ENCODE measurements around the gene AGAP1. TPM values are rescaled to one million over a fixed set of nuclear protein-coding genes. Genes with fewer than 3 reads are reported as not detected.

The AGAP1 gene
- total RNA-seq, 2 experiments from 2014 or later, result 0.89 to 0.97 TPM

- DNase-seq, result no peak
- CTCF ChIA-PET, result interaction anchor here (1.2 kb wide), 1 partner anchor 21 kb away, joined by 3 read pairs; no protein-coding TSS in a partner anchor
- Mint-ChIP-seq H3K36me3 (ENCODE audit: low read depth) (no peaks in the 10 kb centered on the region), H3K4me1 (no peaks in the 10 kb centered on the region), H3K9me3 (no peaks in the 10 kb centered on the region), H3K4me3 (no peak overlapping the region), H3K27me3 (no peaks in the 10 kb centered on the region), H3K27ac (no peak overlapping the region)
- POLR2A ChIA-PET, result no interaction called here
Observed at GRCh38 chr2:236092714-236093113, 598.9 kb downstream of the AGAP1 start.

DNA sequence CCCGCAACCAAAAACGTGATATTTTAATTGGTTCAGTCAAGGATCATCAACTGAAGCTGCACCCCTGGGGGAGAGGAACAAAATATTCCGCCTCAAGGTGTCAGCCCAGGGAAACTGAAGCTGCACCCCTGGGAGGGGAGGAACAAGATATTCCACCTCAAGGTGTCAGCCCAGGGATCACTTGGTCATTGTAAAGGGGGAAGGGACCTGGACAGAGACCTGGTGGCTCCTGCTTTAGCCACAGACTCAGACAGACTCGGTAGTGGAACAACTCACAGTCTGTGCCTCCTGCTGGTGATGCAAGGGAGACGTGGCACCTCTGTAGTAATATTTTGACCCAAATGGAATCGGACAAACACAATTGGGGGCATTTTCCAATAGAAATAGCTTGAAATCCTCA is 599.3 kb downstream of the AGAP1 start:
- H3K4me3 Mint-ChIP-seq, result no peak overlapping the region
- CTCF ChIA-PET, result interaction anchor here (1.1 to 1.2 kb wide), 2 partner anchors 21 to 1028 kb away, joined by 3 read pairs; no protein-coding TSS in a partner anchor

GRCh38 chr2:236095504-236095903 is 601.7 kb downstream of the AGAP1 start:
- Mint-ChIP-seq H3K4me3 (no peak overlapping the region), H3K9me3 (no peaks in the 10 kb centered on the region), H3K4me1 (no peaks in the 10 kb centered on the region), H3K27me3 (no peaks in the 10 kb centered on the region), H3K36me3 (ENCODE audit: low read depth) (no peaks in the 10 kb centered on the region), H3K27ac (no peak overlapping the region)
- DNase-seq, result no peak
- POLR2A ChIA-PET, result no interaction called here
- CTCF ChIA-PET, result no interaction called here

More for the DNA sequence above, 599.3 kb downstream of the AGAP1 start:
- no peaks in the 10 kb centered on the region for H3K27me3 Mint-ChIP-seq
- no peaks in the 10 kb centered on the region for H3K9me3 Mint-ChIP-seq
- POLR2A ChIA-PET, result no interaction called here
- H3K27ac Mint-ChIP-seq, result no peak overlapping the region
- DNase-seq, result no peak
- no peaks in the 10 kb centered on the region for H3K4me1 Mint-ChIP-seq
- H3K36me3 Mint-ChIP-seq (ENCODE audit: low read depth), result no peaks in the 10 kb centered on the region

DNA sequence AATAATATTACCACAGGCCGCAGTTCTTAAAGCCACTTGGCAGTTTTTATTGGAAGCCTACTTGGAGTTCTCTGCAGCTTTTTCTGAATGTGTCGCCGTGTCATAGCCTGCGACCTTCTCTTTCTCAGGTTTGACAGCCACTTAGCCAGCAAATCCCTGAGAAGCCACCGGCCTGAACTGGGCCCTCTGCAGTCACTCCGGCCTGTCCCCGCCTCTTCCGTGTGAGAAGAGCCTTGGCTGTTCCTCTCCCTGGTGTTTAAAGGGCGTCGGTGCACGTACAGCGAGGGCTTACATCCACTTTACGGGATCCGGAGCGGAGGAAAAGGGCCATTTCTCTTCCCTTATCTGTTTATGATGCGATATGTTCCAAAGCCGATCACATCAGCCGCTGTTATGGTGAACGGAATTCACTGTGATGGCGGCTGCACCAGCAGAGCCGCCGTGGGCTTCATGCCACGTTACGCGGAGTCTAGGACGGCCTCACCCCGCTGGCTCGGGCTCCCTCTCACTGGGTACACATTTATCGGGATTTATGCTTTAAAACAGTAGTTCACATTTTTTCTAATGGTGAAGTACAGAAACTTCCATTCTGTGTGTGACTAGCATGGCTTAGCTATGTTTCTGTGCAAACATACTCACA is 607.6 kb downstream of the AGAP1 start:
- no peak overlapping the region for H3K27ac Mint-ChIP-seq
- ChIA-PET POLR2A (no interaction called here), CTCF (no interaction called here)
- H3K36me3 Mint-ChIP-seq (ENCODE audit: low read depth), result no peaks in the 10 kb centered on the region
- no peaks in the 10 kb centered on the region for H3K4me1 Mint-ChIP-seq
- H3K27me3 Mint-ChIP-seq, result no peaks in the 10 kb centered on the region
- DNase-seq, result no peak
- H3K4me3 Mint-ChIP-seq, result no peak overlapping the region
- H3K9me3 Mint-ChIP-seq, result no peaks in the 10 kb centered on the region

GRCh38 chr2:236102971-236103370 is 609.1 kb downstream of the AGAP1 start:
- H3K27me3 Mint-ChIP-seq, result peaks cover 2% of the 10 kb centered on the region
- H3K9me3 Mint-ChIP-seq, result no peaks in the 10 kb centered on the region
- ChIA-PET CTCF (no interaction called here), POLR2A (no interaction called here)
- no peak for DNase-seq
- H3K27ac Mint-ChIP-seq, result no peak overlapping the region
- no peaks in the 10 kb centered on the region for H3K36me3 Mint-ChIP-seq (ENCODE audit: low read depth)
- no peak overlapping the region for H3K4me3 Mint-ChIP-seq
- no peaks in the 10 kb centered on the region for H3K4me1 Mint-ChIP-seq

GRCh38 chr2:236103981-236104380 is 610.1 kb downstream of the AGAP1 start:
- Mint-ChIP-seq H3K27ac (no peak overlapping the region), H3K36me3 (ENCODE audit: low read depth) (no peaks in the 10 kb centered on the region), H3K4me1 (no peaks in the 10 kb centered on the region), H3K9me3 (no peaks in the 10 kb centered on the region), H3K27me3 (peaks cover 9% of the 10 kb centered on the region), H3K4me3 (no peak overlapping the region)
- ChIA-PET CTCF (no interaction called here), POLR2A (no interaction called here)
- DNase-seq, result no peak

GRCh38 chr2:236105955-236106607 is 612.2 kb downstream of the AGAP1 start:
- no peaks in the 10 kb centered on the region for H3K9me3 Mint-ChIP-seq
- H3K27me3 Mint-ChIP-seq, result peaks cover 10% of the 10 kb centered on the region
- H3K4me1 Mint-ChIP-seq, result no peaks in the 10 kb centered on the region
- DNase-seq, result no peak
- POLR2A ChIA-PET, result no interaction called here
- no peak overlapping the region for H3K27ac Mint-ChIP-seq
- H3K4me3 Mint-ChIP-seq, result no peak overlapping the region
- no peaks in the 10 kb centered on the region for H3K36me3 Mint-ChIP-seq (ENCODE audit: low read depth)
- CTCF ChIA-PET, result no interaction called here

DNA sequence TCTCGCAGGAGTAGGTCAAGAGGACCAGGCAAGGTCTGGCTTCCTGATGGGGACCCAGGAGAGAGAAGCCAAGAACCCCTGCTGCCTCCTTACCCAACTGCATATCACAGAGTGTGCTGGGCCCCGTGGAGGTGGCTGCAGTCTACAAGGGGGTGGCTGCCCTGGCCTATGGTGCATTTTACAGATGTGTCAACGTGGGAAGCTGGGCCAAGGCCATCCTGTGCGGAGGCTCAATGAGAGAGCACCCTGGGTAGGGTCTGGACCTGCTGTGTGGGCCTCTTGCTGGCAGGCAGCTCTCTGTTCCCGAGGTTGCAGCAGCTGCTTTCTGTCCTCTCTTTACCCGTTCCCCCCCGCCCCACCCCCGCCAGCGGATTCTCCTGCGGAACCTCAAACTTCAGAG is 612.9 kb downstream of the AGAP1 start:
- H3K4me3 Mint-ChIP-seq, result no peak overlapping the region
- no peak overlapping the region for H3K27ac Mint-ChIP-seq
- DNase-seq, result no peak
- CTCF ChIA-PET, result no interaction called here
- POLR2A ChIA-PET, result no interaction called here
- H3K36me3 Mint-ChIP-seq (ENCODE audit: low read depth), result no peaks in the 10 kb centered on the region
- no peaks in the 10 kb centered on the region for H3K9me3 Mint-ChIP-seq
- no peaks in the 10 kb centered on the region for H3K4me1 Mint-ChIP-seq
- peaks cover 10% of the 10 kb centered on the region for H3K27me3 Mint-ChIP-seq

- Mint-ChIP-seq H3K27me3 (peaks cover 10% of the 10 kb centered on the region), H3K4me3 (no peak overlapping the region), H3K36me3 (ENCODE audit: low read depth) (no peaks in the 10 kb centered on the region), H3K9me3 (no peaks in the 10 kb centered on the region), H3K4me1 (no peaks in the 10 kb centered on the region), H3K27ac (no peak overlapping the region)
- DNase-seq, result no peak
- ChIA-PET CTCF (no interaction called here), POLR2A (no interaction called here)
Observed at GRCh38 chr2:236107536-236107935, 613.7 kb downstream of the AGAP1 start.

- H3K36me3 Mint-ChIP-seq (ENCODE audit: low read depth), result no peaks in the 10 kb centered on the region
- peaks cover 10% of the 10 kb centered on the region for H3K27me3 Mint-ChIP-seq
- no peaks in the 10 kb centered on the region for H3K9me3 Mint-ChIP-seq
- CTCF ChIA-PET, result no interaction called here
- POLR2A ChIA-PET, result no interaction called here
- DNase-seq, result no peak
- no peak overlapping the region for H3K4me3 Mint-ChIP-seq
- H3K4me1 Mint-ChIP-seq, result no peaks in the 10 kb centered on the region
- H3K27ac Mint-ChIP-seq, result no peak overlapping the region
Observed at GRCh38 chr2:236107942-236108625, 614.2 kb downstream of the AGAP1 start.

GRCh38 chr2:236109061-236109460 is 615.2 kb downstream of the AGAP1 start:
- DNase-seq, result no peak
- H3K36me3 Mint-ChIP-seq (ENCODE audit: low read depth), result no peaks in the 10 kb centered on the region
- no peaks in the 10 kb centered on the region for H3K4me1 Mint-ChIP-seq
- H3K4me3 Mint-ChIP-seq, result no peak overlapping the region
- no peak overlapping the region for H3K27ac Mint-ChIP-seq
- H3K9me3 Mint-ChIP-seq, result no peaks in the 10 kb centered on the region
- CTCF ChIA-PET, result no interaction called here
- POLR2A ChIA-PET, result no interaction called here
- peaks cover 10% of the 10 kb centered on the region for H3K27me3 Mint-ChIP-seq

DNA sequence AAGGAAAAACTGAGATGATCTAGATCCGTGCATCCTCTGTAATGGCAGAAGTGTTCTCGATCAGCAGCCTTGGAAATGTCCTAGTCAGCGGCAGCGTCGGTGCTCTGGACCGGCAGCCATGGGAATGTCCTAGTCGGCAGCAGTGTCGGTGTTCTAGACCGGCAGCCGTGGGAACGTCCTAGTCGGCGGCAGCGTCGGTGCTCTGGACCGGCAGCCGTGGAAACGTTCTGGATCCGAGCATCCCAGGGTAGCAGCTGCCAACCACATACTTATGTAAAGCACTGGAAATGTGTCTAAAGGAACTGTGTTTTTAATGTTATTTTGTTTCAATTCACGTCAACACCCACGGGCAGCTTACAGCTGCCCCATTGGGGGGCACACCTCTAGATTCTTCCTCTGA is 615.6 kb downstream of the AGAP1 start:
- Mint-ChIP-seq H3K9me3 (no peaks in the 10 kb centered on the region), H3K27me3 (peaks cover 10% of the 10 kb centered on the region), H3K4me3 (no peak overlapping the region), H3K27ac (no peak overlapping the region), H3K4me1 (no peaks in the 10 kb centered on the region), H3K36me3 (ENCODE audit: low read depth) (no peaks in the 10 kb centered on the region)
- POLR2A ChIA-PET, result no interaction called here
- no peak for DNase-seq
- CTCF ChIA-PET, result no interaction called here

- Mint-ChIP-seq H3K4me3 (no peak overlapping the region), H3K27me3 (peaks cover 13% of the 10 kb centered on the region), H3K4me1 (no peaks in the 10 kb centered on the region), H3K36me3 (ENCODE audit: low read depth) (no peaks in the 10 kb centered on the region), H3K9me3 (no peaks in the 10 kb centered on the region), H3K27ac (no peak overlapping the region)
- POLR2A ChIA-PET, result no interaction called here
- CTCF ChIA-PET, result no interaction called here
- no peak for DNase-seq
Observed at GRCh38 chr2:236112466-236112865, 618.6 kb downstream of the AGAP1 start.

GRCh38 chr2:236113425-236113824 is 619.6 kb downstream of the AGAP1 start:
- Mint-ChIP-seq H3K27ac (no peak overlapping the region), H3K36me3 (ENCODE audit: low read depth) (no peaks in the 10 kb centered on the region), H3K4me3 (no peak overlapping the region), H3K9me3 (no peaks in the 10 kb centered on the region), H3K27me3 (peaks cover 14% of the 10 kb centered on the region), H3K4me1 (no peaks in the 10 kb centered on the region)
- POLR2A ChIA-PET, result no interaction called here
- DNase-seq, result no peak
- CTCF ChIA-PET, result no interaction called here
